ENCODE data around the gene SGMS2.

Gene SGMS2

DNA sequence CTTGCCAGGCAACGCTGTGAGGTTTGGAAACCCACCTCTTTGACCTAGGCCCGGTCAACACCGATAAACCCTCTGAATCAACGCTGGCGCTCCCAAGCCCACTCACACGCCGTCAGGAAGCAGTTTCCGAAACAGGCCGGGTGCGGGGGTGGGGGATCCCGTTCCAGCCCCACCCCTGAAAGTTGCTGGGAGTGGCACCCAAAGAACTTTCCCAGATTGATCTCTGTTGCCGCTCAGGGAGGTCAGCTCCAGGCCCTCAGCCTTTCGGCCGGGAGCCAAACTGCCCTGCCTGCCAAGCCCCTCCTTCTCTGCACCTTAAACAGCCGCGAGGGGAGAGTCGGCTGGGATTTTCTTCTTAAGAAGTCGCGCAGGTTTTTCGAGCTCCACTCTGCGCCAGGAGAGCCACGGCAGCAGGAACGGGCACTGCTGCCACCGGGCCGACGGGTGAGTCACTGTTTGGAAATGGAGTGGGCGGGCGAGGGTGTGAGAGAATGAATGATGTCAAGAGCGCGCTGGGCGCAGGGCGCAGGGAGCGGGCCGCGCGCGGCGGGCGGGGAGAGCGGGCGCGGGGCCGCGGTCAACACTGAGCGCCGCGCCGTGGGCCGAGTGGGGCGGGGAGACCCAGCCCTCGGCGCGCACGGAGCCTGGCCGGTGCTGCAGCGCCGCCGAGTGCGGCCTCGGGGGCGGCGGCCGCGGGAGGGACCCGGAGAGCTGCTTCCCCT lies at the start of gene SGMS2:
SGMS2 (plus strand) TSS at position 583 of the 722 bp plus-strand sequence. CDS start 70,622 bp downstream, outside the sequence.
- DNase-seq (ENCODE audit: low read depth in 4 of 4, low spot score in 1 of 4): peak; percentile 3 to 71 (median 42)

DNA sequence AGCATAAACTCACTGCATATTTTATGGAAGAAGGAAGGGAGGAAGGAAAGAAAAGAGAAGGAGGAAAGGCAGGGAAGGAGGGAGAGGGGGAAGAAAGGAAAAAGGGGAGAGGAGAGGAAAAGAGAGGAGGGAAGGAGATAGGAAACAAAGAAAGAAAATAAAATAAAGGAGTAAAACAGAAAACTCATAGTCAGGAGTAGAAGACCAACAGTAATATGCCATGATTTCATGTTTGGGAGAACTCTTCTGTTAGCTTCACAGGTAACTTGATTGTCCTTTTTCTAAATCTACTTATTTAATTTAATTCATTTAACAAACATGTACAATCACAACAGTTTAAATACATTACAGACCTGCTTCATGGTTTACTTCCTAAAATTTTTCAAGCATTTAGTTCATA lies 46.8 kb upstream of the SGMS2 start:
- DNase-seq (ENCODE audit: low read depth in 4 of 4, low spot score in 1 of 4): no peak

DNA sequence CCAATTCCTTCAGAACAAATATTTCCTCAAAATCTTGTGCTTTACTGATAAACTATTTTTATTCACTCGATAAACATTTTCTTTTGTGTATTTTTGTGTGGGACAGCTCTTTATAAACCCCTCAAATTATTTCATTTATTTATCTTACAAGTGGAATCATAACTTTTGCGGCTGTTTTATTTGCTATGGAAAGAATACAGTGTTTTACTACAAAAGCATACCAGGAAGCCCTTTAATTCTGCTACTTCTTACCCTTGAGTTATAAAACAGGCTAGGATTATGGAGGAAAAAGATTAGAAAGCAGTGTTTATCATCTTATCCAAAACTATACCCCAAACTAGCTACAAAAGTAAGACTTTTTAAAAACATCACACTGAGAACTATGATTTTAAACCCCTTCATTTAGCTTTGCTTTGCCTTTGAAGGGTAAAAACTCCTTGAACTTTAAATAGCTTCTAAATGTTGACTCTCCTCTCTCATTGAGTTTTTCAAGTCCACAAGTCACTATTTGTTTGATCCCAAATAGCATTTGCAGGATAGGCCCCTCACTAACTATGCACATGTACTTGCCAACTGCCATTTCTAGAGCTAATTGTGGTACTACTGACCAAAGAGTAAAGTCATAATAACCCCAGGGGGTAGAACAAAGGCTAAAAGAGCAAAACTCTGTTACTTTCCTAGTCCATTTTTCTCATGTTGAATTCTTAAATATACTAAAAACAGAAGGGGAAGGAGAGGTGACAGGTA lies 45.8 kb upstream of the SGMS2 start:
- DNase-seq (ENCODE audit: low read depth in 4 of 4, low spot score in 1 of 4): no peak

DNA sequence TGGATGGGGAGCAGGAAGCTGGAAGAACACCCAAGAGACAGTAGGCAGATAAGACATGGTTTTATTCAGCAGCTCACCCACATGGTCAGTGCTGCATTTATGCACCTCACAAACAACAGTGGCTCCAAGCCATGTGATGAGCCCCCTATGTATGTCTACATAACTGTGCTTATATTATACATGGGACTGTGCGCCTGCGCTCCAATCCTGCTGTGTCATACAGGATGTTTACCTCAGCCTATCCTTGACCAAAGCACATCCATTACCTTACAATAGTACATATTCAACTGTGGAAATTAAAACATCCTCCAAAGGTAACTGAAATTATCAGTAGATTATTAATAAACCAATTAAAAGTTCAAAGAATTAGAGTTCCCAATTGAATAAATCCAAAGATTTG lies 44.1 kb upstream of the SGMS2 start:
- no peak for DNase-seq (ENCODE audit: low read depth in 4 of 4, low spot score in 1 of 4)

DNA sequence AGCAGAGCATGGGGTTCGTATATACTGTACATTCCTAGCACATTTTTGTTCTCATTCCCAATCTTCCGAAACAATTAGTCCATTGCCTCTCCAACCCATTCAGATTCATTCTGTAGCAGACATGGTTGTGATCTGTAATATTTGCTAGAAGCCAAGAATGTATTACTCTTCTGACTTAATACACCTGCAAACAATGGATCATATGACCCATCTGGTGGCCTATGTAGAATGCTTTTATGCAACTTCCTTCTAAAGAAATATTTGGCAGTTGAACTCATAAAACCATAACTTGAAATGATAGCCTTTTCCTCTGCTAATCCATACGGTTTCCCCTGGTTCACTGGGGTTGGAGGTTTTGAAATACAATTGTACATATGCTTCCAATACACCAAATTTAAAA lies 32.8 kb upstream of the SGMS2 start:
- no peak for DNase-seq (ENCODE audit: low read depth in 4 of 4, low spot score in 1 of 4)

DNA sequence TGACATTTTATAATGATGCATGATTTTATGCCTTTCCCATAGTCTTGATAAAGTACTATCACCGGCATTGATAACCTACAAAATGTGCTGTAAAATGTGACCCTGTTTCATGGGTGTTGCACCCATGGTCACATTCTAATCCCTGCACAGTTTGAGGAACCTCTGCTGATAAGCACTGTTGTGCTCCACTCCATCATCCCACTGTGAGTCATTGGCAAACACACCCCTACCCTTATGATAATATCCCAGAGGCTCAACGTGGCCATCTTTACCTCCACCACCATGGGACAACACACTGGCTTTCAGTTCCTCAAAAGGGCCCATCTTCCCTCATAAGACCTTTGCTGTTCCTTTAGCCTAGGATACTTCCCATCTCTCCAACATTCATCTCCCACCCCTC lies 32.0 kb upstream of the SGMS2 start:
- no peak for DNase-seq (ENCODE audit: low read depth in 4 of 4, low spot score in 1 of 4)

DNA sequence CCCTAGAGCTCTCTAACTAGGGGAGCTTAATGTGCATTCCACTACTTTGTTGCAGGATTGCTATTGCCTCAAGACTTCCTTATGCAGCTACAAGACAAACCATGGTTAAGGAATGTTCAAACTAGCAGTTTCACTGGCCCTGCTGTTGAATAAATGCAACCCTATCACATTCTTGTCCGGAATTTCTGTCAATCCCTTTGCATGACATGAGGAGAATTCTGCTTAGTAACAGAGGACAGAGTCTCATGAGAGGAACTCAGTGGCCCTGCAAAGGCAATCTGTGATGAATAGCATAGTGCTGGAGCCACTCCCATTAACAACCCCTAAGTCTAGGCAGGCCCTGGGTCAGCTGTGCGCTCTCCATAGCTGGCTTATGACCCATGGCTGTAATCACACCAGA lies 30.7 kb upstream of the SGMS2 start:
- no peak for DNase-seq (ENCODE audit: low read depth in 4 of 4, low spot score in 1 of 4)

DNA sequence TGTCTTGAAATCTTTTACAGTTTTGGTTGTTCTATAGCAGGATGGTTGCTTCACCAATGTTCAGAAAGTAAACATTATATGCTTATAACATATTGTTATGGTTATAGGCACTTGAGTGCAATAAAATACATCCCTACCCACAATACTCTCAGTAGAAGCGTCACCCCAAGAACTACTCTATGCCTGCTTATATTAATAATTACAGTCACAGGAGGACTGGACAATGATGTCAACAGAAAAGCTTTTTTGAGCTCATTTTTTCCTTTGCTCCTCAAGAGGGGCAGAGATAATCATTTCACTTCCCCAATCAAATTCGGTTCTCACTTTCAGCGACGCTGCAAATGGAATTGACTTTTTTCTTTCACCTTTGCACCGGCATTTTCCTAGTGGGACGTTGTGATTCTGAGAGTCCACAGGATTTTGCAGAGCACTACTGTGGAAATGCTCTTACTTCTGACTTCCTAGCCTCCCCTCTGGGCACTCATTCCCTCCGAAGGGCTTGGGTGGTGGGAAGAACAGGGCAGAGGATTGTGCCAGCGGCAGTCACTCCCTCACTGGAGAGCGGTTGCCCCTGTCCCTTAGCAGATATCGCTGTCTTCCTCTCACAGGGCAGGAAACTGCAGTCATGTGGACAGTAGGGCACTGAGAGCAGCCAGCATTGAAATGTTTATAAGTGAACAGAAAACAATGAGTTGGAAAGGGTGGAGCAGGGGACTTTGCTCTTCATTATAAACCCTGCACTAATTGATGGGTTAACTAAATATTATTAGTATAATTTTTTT lies 24.9 kb upstream of the SGMS2 start:
- no peak for DNase-seq (ENCODE audit: low read depth in 4 of 4, low spot score in 1 of 4)

DNA sequence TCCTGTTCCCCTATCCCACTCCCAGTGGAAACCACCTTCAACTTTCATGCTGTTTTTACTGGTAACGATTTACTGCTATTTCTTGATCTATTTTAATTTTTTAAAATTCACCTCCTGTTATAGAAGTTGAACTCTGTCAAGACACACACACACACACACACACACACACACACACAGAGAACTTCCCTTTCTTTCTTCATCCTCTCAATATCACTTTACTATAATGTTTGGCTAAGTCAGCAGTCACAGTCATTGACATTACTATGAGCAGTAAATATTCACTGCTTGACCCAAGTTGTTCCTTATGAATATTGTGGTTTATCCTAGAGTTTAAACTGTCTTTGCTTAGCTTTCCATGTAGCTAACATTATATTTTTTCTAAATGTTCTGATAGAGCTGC lies 24.0 kb upstream of the SGMS2 start:
- no peak for DNase-seq (ENCODE audit: low read depth in 4 of 4, low spot score in 1 of 4)

DNA sequence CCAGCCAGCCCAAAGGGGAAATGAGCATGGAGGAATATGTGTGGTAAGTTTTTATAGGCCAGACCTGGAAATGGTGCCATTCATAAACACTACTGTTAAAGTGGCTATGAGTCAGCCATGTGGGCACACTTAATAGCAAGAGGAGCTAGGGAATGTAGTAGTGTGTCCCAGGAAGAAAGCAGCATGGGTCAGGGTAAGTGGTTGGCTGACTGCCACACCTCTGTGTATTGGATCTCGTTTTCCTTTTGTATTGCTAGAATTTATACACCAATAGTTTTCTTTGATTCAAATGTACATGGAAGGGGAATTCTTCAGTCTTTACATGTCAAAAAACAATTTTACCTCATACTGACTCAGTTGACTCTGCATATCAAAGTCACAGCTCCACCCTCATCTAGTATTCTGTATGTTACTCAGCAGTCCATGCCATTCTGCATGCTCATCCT lies 22.9 kb upstream of the SGMS2 start:
- DNase-seq (ENCODE audit: low read depth in 4 of 4, low spot score in 1 of 4): no peak

DNA sequence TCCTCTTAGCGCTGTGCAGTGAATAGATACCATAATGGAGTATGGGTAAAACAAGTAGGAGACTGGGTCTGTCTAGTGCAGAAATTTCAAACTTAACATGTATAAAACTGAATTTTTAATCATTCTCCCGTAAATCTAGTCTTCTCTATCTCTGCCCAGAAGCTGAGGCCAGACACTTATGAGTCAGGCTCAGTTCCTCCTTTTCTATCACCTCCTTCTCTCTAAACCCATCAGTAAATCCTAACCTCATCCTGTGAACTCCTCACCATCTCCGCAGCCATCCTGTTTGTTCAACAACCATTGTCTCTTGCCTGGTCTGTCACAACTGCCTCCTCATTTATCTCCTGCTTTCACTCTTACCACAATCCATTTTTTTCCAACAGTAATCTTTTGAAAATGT lies 19.8 kb upstream of the SGMS2 start:
- DNase-seq (ENCODE audit: low read depth in 4 of 4, low spot score in 1 of 4): no peak

DNA sequence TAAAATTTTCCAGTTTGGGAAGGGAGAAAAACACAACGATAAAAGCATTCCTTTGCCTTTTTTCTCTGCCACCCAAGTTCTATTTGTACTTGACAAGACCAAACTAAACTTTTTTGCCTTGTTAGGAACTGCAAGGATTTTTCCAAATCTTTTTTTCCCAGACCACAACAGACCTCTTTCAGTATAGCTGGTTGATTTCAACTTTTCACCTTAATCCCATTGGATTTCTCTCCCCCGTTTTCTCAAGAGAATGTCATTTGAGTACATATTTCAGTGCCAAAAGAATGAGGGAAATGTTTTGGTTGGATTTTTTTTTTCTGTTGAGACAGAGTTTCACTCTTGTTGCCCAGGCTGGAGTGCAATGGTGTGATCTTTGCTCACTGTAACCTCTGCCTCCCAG lies 18.5 kb upstream of the SGMS2 start:
- DNase-seq (ENCODE audit: low read depth in 4 of 4, low spot score in 1 of 4): no peak

DNA sequence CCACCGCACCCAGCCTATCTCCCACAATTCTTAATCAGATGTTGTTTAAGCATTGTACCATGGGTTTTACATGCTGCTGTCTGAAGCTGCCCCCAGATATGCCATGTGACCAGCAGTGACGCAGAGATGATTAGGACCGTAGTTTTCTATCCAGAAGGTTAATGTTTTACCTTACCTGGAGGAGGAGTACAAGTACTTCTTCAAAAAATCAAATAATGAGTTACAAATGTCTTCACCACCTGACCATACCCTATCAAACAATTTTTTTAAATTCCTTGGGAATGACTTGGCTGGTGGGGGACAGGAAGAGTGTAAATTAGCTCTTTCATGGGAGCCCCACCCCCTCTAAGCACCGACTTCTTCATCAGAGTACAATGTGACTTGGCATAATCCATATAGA lies 16.2 kb upstream of the SGMS2 start:
- DNase-seq (ENCODE audit: low read depth in 4 of 4, low spot score in 1 of 4): no peak

DNA sequence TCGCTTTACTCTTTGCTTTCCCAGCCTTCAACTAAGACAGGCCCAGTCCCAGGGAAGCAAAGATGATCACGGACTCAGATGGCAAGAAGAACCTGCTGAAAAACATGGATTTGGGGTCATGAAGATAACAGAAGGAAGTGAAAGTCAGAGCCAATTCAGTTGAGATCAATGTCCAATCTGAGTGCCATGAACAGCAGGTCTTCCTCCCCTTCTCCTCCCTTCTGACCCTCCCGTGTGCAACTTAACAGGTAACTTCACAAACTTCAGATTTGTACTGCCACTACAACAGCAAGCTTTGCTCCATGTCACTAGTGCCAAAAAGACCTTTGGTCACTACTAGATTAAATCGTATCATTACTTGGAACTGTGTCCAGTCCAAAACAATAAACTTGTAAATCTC lies 15.5 kb upstream of the SGMS2 start:
- DNase-seq (ENCODE audit: low read depth in 4 of 4, low spot score in 1 of 4): no peak

DNA sequence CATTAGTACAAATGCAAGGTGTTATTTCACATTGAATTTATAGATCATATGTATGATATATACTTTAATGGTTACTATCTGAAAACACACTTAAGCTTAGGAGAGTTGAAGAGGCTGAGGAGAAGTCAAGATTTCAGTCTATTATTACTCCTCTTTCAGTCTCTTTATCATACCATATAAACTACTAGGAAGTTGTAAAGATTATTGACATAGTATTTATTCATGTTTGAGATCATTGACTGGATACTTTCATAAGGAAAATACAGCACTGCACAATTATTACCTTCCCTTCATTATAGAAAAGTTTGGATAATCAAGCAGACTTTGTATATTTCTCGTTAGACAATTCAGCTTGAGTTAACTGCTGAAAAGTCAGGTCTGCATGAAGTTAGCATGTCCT lies 10.0 kb upstream of the SGMS2 start:
- DNase-seq (ENCODE audit: low read depth in 4 of 4, low spot score in 1 of 4): no peak

DNA sequence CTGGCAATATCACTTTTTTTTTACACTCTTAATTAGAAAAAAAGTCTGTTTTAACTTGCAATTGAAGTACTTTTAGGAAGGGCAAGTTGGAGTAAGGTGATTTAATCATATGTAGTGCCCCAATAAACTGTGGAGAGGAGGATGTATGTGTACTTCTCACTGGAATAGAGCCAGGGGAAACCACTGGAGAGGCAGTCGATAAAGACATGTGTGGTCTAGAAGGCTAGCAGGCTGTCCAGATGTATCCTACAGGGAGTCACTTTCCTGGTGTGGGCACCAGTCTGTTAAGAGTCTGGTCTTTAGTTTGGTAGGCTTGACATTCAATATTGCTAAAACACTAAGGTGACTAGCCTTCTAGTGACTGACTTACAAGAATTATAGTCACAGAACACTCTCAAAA lies 9.6 kb upstream of the SGMS2 start:
- DNase-seq (ENCODE audit: low read depth in 4 of 4, low spot score in 1 of 4): no peak

DNA sequence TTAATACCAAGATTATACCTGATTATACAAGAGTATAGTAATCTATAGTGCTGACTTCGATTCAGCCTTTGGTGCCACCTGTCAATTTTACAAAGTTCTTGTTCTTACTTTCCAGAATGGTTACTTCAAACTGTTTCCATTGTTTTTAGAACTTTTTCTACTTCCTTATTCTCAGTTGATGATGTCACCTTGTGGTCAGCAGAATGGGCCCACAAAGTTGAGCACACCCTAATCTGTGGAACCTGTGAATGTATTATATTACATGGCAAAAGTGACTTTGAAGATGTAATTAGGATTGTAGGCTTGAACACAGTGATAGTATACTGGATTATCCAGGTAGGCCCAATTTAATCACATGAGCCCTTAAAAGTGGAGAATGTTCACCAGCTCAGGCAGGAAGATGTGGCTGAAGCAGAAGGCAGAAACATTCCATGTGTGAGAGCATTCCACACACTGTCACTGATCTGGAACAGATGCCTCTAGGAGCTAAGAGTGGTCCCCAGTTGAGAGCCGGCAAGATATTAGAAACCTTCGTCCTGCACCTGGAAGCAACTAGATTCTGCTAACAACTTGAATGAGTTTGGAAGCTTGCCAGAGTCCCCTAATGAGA lies 6.3 kb upstream of the SGMS2 start:
- no peak for DNase-seq (ENCODE audit: low read depth in 4 of 4, low spot score in 1 of 4)

DNA sequence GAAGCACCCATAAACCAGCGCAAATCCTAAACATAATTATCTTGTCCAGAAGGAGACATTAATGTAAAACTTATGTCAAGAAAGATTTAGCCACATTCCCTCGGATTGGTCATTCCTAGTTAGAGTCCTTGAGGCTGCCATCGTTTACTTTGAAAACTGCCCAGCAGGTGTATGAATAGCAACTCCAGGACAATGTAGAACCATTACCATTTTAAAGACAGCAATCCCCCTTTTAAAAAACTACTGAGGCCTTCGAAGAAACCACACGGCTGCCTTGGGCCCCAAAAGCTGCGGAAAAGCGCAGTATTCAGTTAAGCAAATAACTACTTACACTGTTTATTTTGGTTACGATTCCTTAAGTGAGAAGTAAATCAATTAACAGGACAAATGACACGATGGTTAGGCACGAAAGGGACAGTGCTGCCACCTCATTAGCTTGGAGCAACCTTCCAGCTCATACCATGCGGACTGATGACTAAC lies 822 bp upstream of the SGMS2 start:
- DNase-seq (ENCODE audit: low read depth in 4 of 4, low spot score in 1 of 4): no peak

DNA sequence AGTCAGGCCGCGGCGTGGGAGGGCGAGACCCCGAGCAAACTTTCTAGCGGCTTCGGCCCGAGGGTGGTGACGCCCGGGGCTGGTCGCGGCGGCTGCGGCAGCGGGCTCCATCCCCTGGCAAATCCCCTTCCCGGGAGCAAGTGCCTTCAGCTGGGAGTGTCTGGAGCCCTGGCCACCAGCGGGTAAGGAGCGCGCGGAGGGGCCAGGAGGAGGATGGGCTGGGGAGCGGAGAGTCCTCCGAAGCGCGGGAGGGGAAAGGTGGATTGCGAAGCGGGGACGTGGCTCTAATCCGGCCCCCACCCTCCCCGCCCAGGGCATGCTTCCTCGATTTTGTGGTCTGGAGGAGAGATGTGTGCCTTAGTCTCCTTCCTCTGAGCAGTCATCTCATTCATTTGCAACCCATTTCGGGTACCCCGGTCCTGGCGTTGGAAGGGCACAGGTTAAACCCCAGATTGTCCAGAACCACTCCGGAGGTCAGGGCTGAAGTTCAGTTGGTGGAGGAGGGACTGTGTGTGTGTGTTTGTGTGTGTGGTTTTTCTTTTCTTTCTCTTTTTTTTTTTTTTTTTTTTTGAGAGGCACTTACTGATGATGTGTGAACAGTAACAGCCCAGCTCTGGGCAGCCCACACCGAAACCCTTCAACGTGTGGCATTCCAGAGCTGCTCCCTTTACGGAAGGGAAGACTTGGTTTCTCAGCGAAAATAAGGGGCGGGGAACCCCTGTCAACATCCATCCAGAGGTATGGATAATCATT lies 516 bp downstream of the SGMS2 start:
- DNase-seq (ENCODE audit: low read depth in 4 of 4, low spot score in 1 of 4): peak in 2 of 4 experiments; percentile 0 to 4

DNA sequence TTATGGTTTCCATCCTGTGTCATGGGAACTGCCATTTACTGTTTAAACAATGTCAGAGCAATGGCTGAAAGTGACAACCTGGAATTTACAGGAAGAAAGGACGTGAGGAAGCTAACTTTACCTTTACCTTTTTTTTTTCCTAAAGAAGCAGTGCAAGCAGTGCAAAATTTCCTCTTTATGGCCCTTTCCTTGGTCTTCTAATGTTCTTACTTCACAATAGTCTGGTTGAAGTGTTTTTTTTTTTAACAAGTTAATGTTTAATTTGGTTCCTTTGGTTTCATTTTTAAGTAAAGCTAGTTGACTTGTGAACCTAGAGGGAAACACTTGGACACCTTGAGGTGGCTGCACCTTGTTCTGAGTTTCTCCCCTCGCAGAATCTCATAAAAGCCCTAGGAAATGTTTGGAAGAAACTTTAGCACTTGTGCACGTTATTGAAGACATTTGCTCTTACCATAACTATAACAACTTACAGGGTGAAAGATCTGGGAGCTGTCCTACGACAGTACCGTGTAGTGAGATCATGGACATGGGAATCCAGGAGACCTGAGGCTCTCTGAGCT lies 1.8 kb downstream of the SGMS2 start:
- no peak for DNase-seq (ENCODE audit: low read depth in 4 of 4, low spot score in 1 of 4)

Measured in stimulated activated CD4-positive, alpha-beta T cell treated with anti-CD3 and anti-CD28 coated beads, Interleukin-1b, Interleukin-23, amount 100 ng/mL, for 24 hours (primary cell).